TTC549 (cell line): ENCODE results near the gene RPN2.

Experiments
- FAIRE-seq: peaks from 2 replicates; lab custom pipeline; 2012; peaks lifted over from hg19 to GRCh38; lab: Jason Lieb, UNC

RPN2 gene

GRCh38 chr20:37243937-37244571 is 64.9 kb downstream of the RPN2 start:
- FAIRE-seq = no peak

- FAIRE-seq = no peak
Measured at GRCh38 chr20:37244572-37244957, 65.4 kb downstream of the RPN2 start.

- no peak for FAIRE-seq
Measured at GRCh38 chr20:37245216-37246150, 66.4 kb downstream of the RPN2 start.

GRCh38 chr20:37246736-37247135 is 67.6 kb downstream of the RPN2 start:
- FAIRE-seq = no peak

GRCh38 chr20:37247547-37247946 is 68.4 kb downstream of the RPN2 start:
- FAIRE-seq = no peak

GRCh38 chr20:37249304-37249703 is 70.2 kb downstream of the RPN2 start:
- FAIRE-seq = no peak

GRCh38 chr20:37251825-37252477 is 72.8 kb downstream of the RPN2 start:
- no peak for FAIRE-seq

- FAIRE-seq = no peak
Measured at GRCh38 chr20:37253087-37253486, 74.0 kb downstream of the RPN2 start.

GRCh38 chr20:37254114-37254878 is 75.2 kb downstream of the RPN2 start:
- FAIRE-seq = no peak

- FAIRE-seq = no peak
Measured at GRCh38 chr20:37256286-37256685, 77.2 kb downstream of the RPN2 start.

GRCh38 chr20:37257530-37257929 is 78.4 kb downstream of the RPN2 start:
- no peak for FAIRE-seq

- no peak for FAIRE-seq
Measured at GRCh38 chr20:37257988-37258387, 78.9 kb downstream of the RPN2 start.

GRCh38 chr20:37259031-37259430 is 79.9 kb downstream of the RPN2 start:
- no peak for FAIRE-seq

- FAIRE-seq = no peak
Measured at GRCh38 chr20:37259865-37260264, 80.7 kb downstream of the RPN2 start.

GRCh38 chr20:37260923-37261322 is 81.8 kb downstream of the RPN2 start:
- FAIRE-seq = no peak

GRCh38 chr20:37261714-37262113 is 82.6 kb downstream of the RPN2 start, which contains the start of gene GHRH:
Gene GHRH (minus strand): TSS chr20:37261814. CDS start chr20:37256889, 4,925 bp downstream.
- no peak for FAIRE-seq

- FAIRE-seq = no peak
Measured at GRCh38 chr20:37262505-37262904, 83.4 kb downstream of the RPN2 start.

GRCh38 chr20:37263686-37264085 is 84.6 kb downstream of the RPN2 start:
- no peak for FAIRE-seq

- no peak for FAIRE-seq
Measured at GRCh38 chr20:37265152-37265551, 86.0 kb downstream of the RPN2 start.

GRCh38 chr20:37266940-37267666 is 88.0 kb downstream of the RPN2 start:
- no peak for FAIRE-seq

- no peak for FAIRE-seq
Measured at GRCh38 chr20:37267667-37268313, 88.7 kb downstream of the RPN2 start.
